ENCODE measurements around the gene TRAM1L1. TPM values are rescaled to one million over a fixed set of nuclear protein-coding genes. Genes with fewer than 3 reads are reported as not detected.
A peak's percentile ranks its signal among the peaks of the same experiment; 100 is the strongest.

TRAM1L1 gene
- polyA plus RNA-seq (2012; ENCODE audit: insufficient read depth, insufficient read length, low read depth): 8.2 TPM

GRCh38 chr4:117084866-117085701, at the start of gene TRAM1L1:
Gene TRAM1L1, minus strand, starts transcription at chr4:117085576. Its CDS starts 183 bp downstream, at chr4:117085393.
- H3K9me3 ChIP-seq: no peaks in the 10 kb centered on the region
- H3K27me3 ChIP-seq: no peaks in the 10 kb centered on the region
- peak within 1 kb of the TSS; percentile 75 for H3K4me3 ChIP-seq (ENCODE audit: low read depth, low read length)
- H3K4me1 ChIP-seq: no peaks in the 10 kb centered on the region; the same call in 1 of the 2 replicates
- no peaks in the 10 kb centered on the region for H3K36me3 ChIP-seq
- peak; percentile 57 for TF ChIP-seq CTCF (IDR thresholded peaks at IDR 0.05; ENCODE audit: low read depth, low read length)
- DNase-seq: peak; percentile 92

DNA sequence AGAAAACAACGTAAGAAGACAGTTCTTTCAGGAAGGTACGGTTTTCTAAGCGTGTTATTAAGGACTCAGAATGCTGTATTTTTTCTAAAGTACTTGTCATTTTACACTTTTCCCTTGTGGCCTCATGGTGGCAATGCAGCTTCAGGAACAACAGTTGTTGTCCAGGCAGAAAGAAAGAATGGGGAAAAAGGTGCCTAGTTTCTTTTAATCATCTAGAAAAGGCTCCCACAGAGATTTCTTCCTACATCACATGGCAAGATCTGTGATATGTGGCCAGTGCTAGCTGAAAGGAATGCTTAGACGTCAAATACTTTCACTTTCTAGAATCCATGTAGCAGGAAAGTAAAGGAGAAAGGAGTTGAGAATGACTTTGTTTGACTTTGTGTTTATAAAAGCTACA, 49.0 kb upstream of the TRAM1L1 start:
- TF ChIP-seq CTCF (IDR thresholded peaks at IDR 0.05; ENCODE audit: low read depth, low read length): peak; percentile 76
- Histone ChIP-seq H3K9me3 (no peaks in the 10 kb centered on the region; the same call in 1 of the 2 replicates), H3K36me3 (no peaks in the 10 kb centered on the region), H3K4me1 (no peaks in the 10 kb centered on the region), H3K27me3 (no peaks in the 10 kb centered on the region), H3K4me3 (ENCODE audit: low read depth, low read length) (peak overlapping the region; percentile 10; the same call in 1 of the 2 replicates)
- peak; percentile 42 for DNase-seq

- H3K27me3 ChIP-seq: no peaks in the 10 kb centered on the region
- H3K4me1 ChIP-seq: peaks cover 6% of the 10 kb centered on the region; the same call in 1 of the 2 replicates
- DNase-seq: no peak
- no peak for TF ChIP-seq CTCF (IDR thresholded peaks at IDR 0.05; ENCODE audit: low read depth, low read length)
- no peaks in the 10 kb centered on the region for H3K9me3 ChIP-seq
- no peak overlapping the region for H3K4me3 ChIP-seq (ENCODE audit: low read depth, low read length)
- H3K36me3 ChIP-seq: no peaks in the 10 kb centered on the region
Observed at GRCh38 chr4:117096886-117097285, 11.5 kb upstream of the TRAM1L1 start.

DNA sequence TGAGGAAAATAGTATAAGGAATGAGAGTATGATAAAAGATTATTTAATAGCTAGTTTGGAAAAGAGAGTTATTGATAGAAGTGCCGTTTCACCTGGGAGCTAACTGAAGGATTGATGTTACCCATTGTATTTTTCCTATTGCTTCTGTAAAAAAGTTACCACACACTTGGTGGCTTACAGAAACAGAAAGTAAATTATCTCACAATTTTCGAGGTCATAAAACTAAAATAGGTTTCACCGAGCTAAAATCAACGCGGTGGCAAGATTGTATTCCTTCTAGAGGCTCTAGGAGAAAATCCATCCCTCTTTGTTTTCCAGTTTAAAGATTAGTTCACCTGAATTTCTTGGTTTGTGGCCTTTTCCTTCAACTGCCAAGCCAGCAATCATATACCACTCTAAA, 11.1 kb upstream of the TRAM1L1 start:
- no peak for TF ChIP-seq CTCF (IDR thresholded peaks at IDR 0.05; ENCODE audit: low read depth, low read length)
- Histone ChIP-seq H3K27me3 (no peaks in the 10 kb centered on the region), H3K36me3 (no peaks in the 10 kb centered on the region), H3K4me3 (ENCODE audit: low read depth, low read length) (no peak overlapping the region), H3K4me1 (peaks cover 6% of the 10 kb centered on the region; the same call in 1 of the 2 replicates), H3K9me3 (no peaks in the 10 kb centered on the region)
- DNase-seq: no peak

- H3K36me3 ChIP-seq: no peaks in the 10 kb centered on the region
- H3K4me1 ChIP-seq: peaks cover 6% of the 10 kb centered on the region; the same call in 1 of the 2 replicates
- H3K9me3 ChIP-seq: no peaks in the 10 kb centered on the region
- no peak overlapping the region for H3K4me3 ChIP-seq (ENCODE audit: low read depth, low read length)
- no peak for TF ChIP-seq CTCF (IDR thresholded peaks at IDR 0.05; ENCODE audit: low read depth, low read length)
- DNase-seq: no peak
- no peaks in the 10 kb centered on the region for H3K27me3 ChIP-seq
Observed at GRCh38 chr4:117093571-117093970, 8.2 kb upstream of the TRAM1L1 start.

DNA sequence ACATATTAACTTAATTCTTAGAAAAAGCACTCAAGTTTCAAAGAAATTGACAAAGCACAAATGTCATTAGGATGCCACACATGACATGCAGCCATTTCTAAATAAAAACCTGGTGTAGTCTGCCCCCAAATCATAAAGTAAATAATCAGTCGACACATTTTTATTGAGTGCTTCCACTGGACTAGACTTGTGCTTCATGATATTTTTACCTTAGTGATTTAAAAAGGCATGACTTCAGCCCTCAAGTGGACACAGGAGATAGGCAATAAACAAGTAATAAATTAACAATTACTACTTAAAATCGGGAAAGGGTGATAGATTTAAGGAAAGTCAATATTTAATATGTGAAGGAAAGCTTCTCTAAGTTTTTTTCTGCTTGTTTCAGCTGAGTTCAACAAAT, 7.6 kb downstream of the TRAM1L1 start:
- DNase-seq: no peak
- TF ChIP-seq CTCF (IDR thresholded peaks at IDR 0.05; ENCODE audit: low read depth, low read length): no peak
- no peaks in the 10 kb centered on the region for H3K4me1 ChIP-seq
- no peak overlapping the region for H3K4me3 ChIP-seq (ENCODE audit: low read depth, low read length)
- no peaks in the 10 kb centered on the region; the same call in 1 of the 2 replicates for H3K9me3 ChIP-seq
- no peaks in the 10 kb centered on the region for H3K27me3 ChIP-seq
- no peaks in the 10 kb centered on the region for H3K36me3 ChIP-seq
